HCT116 (cell line): ENCODE data around the gene DNAJC1. TPM values are rescaled to one million over a fixed set of nuclear protein-coding genes. Genes with fewer than 3 reads are reported as not detected.

Experiments
- ATAC-seq: fragments of 200-7000 bp; cut with Tn5 transposase; 2 replicates; pipeline ENCODE4 v1.9.1; 2020; ENCODE audit warnings: mild to moderate bottlenecking, moderate library complexity
- BruUV-seq: library from RNA; stranded (reverse); fragments of 400-500 nt; replicated peaks from 2 replicates; lab custom pipeline; 2021; lab: Mats Ljungman, UMichigan
- CTCF ChIA-PET: fragments of 300-600 bp; sonication (Branson Sonifier 250); formaldehyde crosslinking; loops from one replicate; lab custom pipeline; 2021; ENCODE audit warnings: antibody characterized with exemption; lab: Charles Lee
- POLR2A ChIA-PET: fragments of 300-600, 350-600 bp; sonication (Branson Sonifier 250); formaldehyde crosslinking; loops from one replicate; lab custom pipeline; 2021; ENCODE audit warnings: antibody characterized with exemption; lab: Charles Lee
- RAD21 ChIA-PET, 2 experiments: fragments of 300-600 bp; sonication (Branson Sonifier 250); formaldehyde crosslinking; loops; one replicate each; lab custom pipeline; 2023; ENCODE audit warnings: low total read pairs in 2 of 2; ENCODE audit not compliant: uncharacterized antibody in 2 of 2, unreplicated experiment in 2 of 2, low non-redundant PET in 1 of 2; lab: Charles Lee
- DNase-seq: peaks from one replicate; pipeline ENCODE4 v3.0.0-alpha.2; 2010; ENCODE audit warnings: low read depth, low spot score
- H2AFZ ChIP-seq: fragments of 200-600 bp; shearing (Covaris generic), sonication (generic); 2 replicates; pipeline ENCODE4 v1.6.1; 2017; ENCODE audit warnings: low read depth, mixed run types, mixed read lengths, antibody characterized with exemption, low read length; ENCODE audit not compliant: poor library complexity, severe bottlenecking
- H3K27ac ChIP-seq: 2 replicates; pipeline ENCODE4 v1.5.1; 2012; ENCODE audit warnings: low read depth, low read length
- H3K27me3 ChIP-seq: fragments of 200-600 bp; sonication (generic); 2 replicates; pipeline ENCODE4 v1.6.1; 2016; ENCODE audit warnings: mixed run types, low read length, mixed read lengths; ENCODE audit not compliant: insufficient read depth
- H3K36me3 ChIP-seq, 2 experiments: fragments of 200-500 bp in 1 of 2; fragments of 200-600 bp in 1 of 2; sonication (Bioruptor generic) in 1 of 2; sonication (generic) in 1 of 2; 2 replicates each; pipeline versions ENCODE4 v1.5.1 to v1.6.1; 2014 to 2016; ENCODE audit warnings: low read length in 2 of 2, inconsistent platforms in 1 of 2, mixed read lengths in 1 of 2, mixed run types in 1 of 2; ENCODE audit not compliant: insufficient read depth in 2 of 2, control insufficient read depth in 1 of 2
- H3K4me1 ChIP-seq, 2 experiments: fragments of 200-600 bp in 1 of 2; sonication (generic) in 1 of 2; 2 replicates each; pipeline versions ENCODE4 v1.5.1 to v1.6.1; 2012 to 2017; ENCODE audit warnings: low read length in 2 of 2, inconsistent platforms in 1 of 2, mild to moderate bottlenecking in 1 of 2, mixed read lengths in 1 of 2, mixed run types in 1 of 2, moderate library complexity in 1 of 2; ENCODE audit not compliant: insufficient read depth in 2 of 2, control insufficient read depth in 1 of 2
- H3K4me2 ChIP-seq: fragments of 200-600 bp; sonication (generic); 2 replicates; pipeline ENCODE4 v1.6.1; 2017; ENCODE audit warnings: mixed run types, low read length, mixed read lengths
- H3K4me3 ChIP-seq, 2 experiments: fragments of 200-600 bp in 1 of 2; sonication (generic) in 1 of 2; replicated peaks in 1 of 2; 2 replicates each; pipeline ENCODE4 v1.5.1; 2011 to 2016; ENCODE audit warnings: low read length in 2 of 2, control low read depth in 1 of 2, low read depth in 1 of 2, mild to moderate bottlenecking in 1 of 2, mixed read lengths in 1 of 2, mixed run types in 1 of 2
- H3K79me2 ChIP-seq: fragments of 200-600 bp; sonication (generic); 2 replicates; pipeline ENCODE4 v1.6.1; 2017; ENCODE audit warnings: mild to moderate bottlenecking, mixed run types, low read length, moderate library complexity, mixed read lengths; ENCODE audit not compliant: insufficient read depth
- H3K9ac ChIP-seq: fragments of 200-600 bp; sonication (generic); 2 replicates; pipeline ENCODE4 v1.6.1; 2016; ENCODE audit warnings: low read length, mixed read lengths
- H3K9me2 ChIP-seq: fragments of 200-600 bp; sonication (generic), shearing (Covaris generic); 2 replicates; pipeline ENCODE4 v1.6.1; 2017; ENCODE audit warnings: mixed run types, mild to moderate bottlenecking, moderate library complexity; ENCODE audit not compliant: insufficient read depth
- H3K9me3 ChIP-seq, 2 experiments: fragments of 200-500 bp in 1 of 2; fragments of 200-600 bp in 1 of 2; sonication (Bioruptor generic) in 1 of 2; sonication (generic) in 1 of 2; 2 replicates each; pipeline ENCODE4 v1.6.1; 2014 to 2017; ENCODE audit warnings: low read length in 2 of 2, mixed read lengths in 2 of 2, inconsistent platforms in 1 of 2, low read depth in 1 of 2, mild to moderate bottlenecking in 1 of 2, mixed run types in 1 of 2, moderate library complexity in 1 of 2; ENCODE audit not compliant: control insufficient read depth in 1 of 2, insufficient read depth in 1 of 2
- H4K20me1 ChIP-seq: fragments of 200-600 bp; sonication (generic), shearing (Covaris generic); 2 replicates; pipeline ENCODE4 v1.6.1; 2017; ENCODE audit warnings: mixed run types, mild to moderate bottlenecking, moderate library complexity; ENCODE audit not compliant: insufficient read depth
- ATF3 ChIP-seq: IDR thresholded peaks from 2 replicates; pipeline ENCODE4 v1.6.1; 2012
- CBX3 ChIP-seq: IDR thresholded peaks from 2 replicates; pipeline ENCODE4 v1.6.1; 2012; ENCODE audit warnings: low read depth
- CEBPB ChIP-seq: IDR thresholded peaks from 2 replicates; pipeline ENCODE4 v1.6.1; 2012; ENCODE audit warnings: low read depth
- EGR1 ChIP-seq: IDR thresholded peaks from 2 replicates; pipeline ENCODE4 v1.6.1; 2012; ENCODE audit warnings: low read depth
- ELF1 ChIP-seq: IDR thresholded peaks from 2 replicates; pipeline ENCODE4 v1.6.1; 2012; ENCODE audit warnings: low read depth, borderline replicate concordance
- EZH2phosphoT487 ChIP-seq: fragments of 200-600 bp; IDR thresholded peaks from 2 replicates; pipeline ENCODE4 v1.6.1; 2018; ENCODE audit warnings: antibody characterized with exemption, borderline replicate concordance
- POLR2AphosphoS5 ChIP-seq: IDR thresholded peaks from 2 replicates; pipeline ENCODE4 v1.6.1; 2011; ENCODE audit warnings: mild to moderate bottlenecking, low read depth, low read length, moderate library complexity
- SP1 ChIP-seq: IDR thresholded peaks from 2 replicates; pipeline ENCODE4 v1.6.1; 2012; ENCODE audit warnings: low read depth
- SRF ChIP-seq: IDR thresholded peaks from 2 replicates; pipeline ENCODE4 v1.6.1; 2012; ENCODE audit warnings: low read depth
- YY1 ChIP-seq: IDR thresholded peaks from 2 replicates; pipeline ENCODE4 v1.6.1; 2011; ENCODE audit warnings: low read length, low read depth, moderate library complexity, mild to moderate bottlenecking; ENCODE audit not compliant: insufficient replicate concordance; ENCODE audit errors: extremely low read depth
- ZBTB33 ChIP-seq: IDR thresholded peaks from 2 replicates; pipeline ENCODE4 v1.6.1; 2011; ENCODE audit warnings: mild to moderate bottlenecking, low read length, moderate library complexity; ENCODE audit not compliant: insufficient replicate concordance; ENCODE audit errors: extremely low read depth
- ZNF274 ChIP-seq: fragments of 200-500 bp; sonication (Bioruptor generic); IDR thresholded peaks from 2 replicates; pipeline ENCODE4 v1.6.1; 2014; ENCODE audit warnings: mild to moderate bottlenecking, low read depth, low read length, inconsistent platforms
- intact Hi-C: fragments of 100-400 bp; cut with micrococcal nuclease; formaldehyde crosslinking; loops from 2 replicates; pipeline ENCODE4 v1.10.0; 2022
- total RNA-seq: library from RNA; stranded (reverse); gene quantifications from one replicate; pipeline ENCODE4 v1.2.1, GENCODE V29; 2021; ENCODE audit not compliant: unreplicated experiment

DNAJC1 gene
- total RNA-seq, 1 experiment from 2014 or later = 17.9 TPM

GRCh38 chr10:21749788-21750187, 253.7 kb downstream of the DNAJC1 start:
- POLR2A ChIA-PET = no interaction called here
- H2AFZ ChIP-seq = no peak overlapping the region
- TF ChIP-seq SP1 (no peak), POLR2AphosphoS5 (no peak), ELF1 (no peak), EGR1 (no peak), CBX3 (no peak)
- TF ChIP-seq, all 23 proteins: peak for 0
- 0 out of 2 replicates have a peak overlapping the region, but pooled peaks have one; percentile 74 for H3K4me2 ChIP-seq
- no peaks in the 10 kb centered on the region for H3K27me3 ChIP-seq
- intact Hi-C loops = no loop called here
- H3K27ac ChIP-seq = no peak overlapping the region
- no peaks in the 10 kb centered on the region for H3K9me2 ChIP-seq
- RAD21 ChIA-PET = no interaction called here
- no peaks in the 10 kb centered on the region for H3K79me2 ChIP-seq
- ATAC-seq = no peak
- no peak overlapping the region for H3K9ac ChIP-seq
- no peaks in the 10 kb centered on the region for H3K9me3 ChIP-seq
- CTCF ChIA-PET = no interaction called here
- H4K20me1 ChIP-seq = no peaks in the 10 kb centered on the region
- no peak for DNase-seq
- BruUV-seq = no TSS peak
- peaks cover 0 to 2% of the 10 kb centered on the region in 2 experiments; a peak in 1 of 4 replicates for H3K36me3 ChIP-seq
- H3K4me1 ChIP-seq = peaks cover 30 to 46% of the 10 kb centered on the region in 2 experiments
- no peak overlapping the region for H3K4me3 ChIP-seq

GRCh38 chr10:21747809-21748208, 255.7 kb downstream of the DNAJC1 start:
- Histone ChIP-seq H3K27ac (no peak overlapping the region), H2AFZ (no peak overlapping the region), H3K9ac (no peak overlapping the region), H4K20me1 (no peaks in the 10 kb centered on the region), H3K4me1 (peaks cover 30 to 42% of the 10 kb centered on the region in 2 experiments), H3K4me2 (no peak overlapping the region), H3K36me3 (peaks cover 0 to 3% of the 10 kb centered on the region in 2 experiments; a peak in 1 of 4 replicates), H3K9me2 (no peaks in the 10 kb centered on the region), H3K9me3 (no peaks in the 10 kb centered on the region), H3K4me3 (no peak overlapping the region), H3K79me2 (no peaks in the 10 kb centered on the region), H3K27me3 (no peaks in the 10 kb centered on the region)
- ChIA-PET CTCF (no interaction called here), RAD21 (no interaction called here), POLR2A (no interaction called here)
- intact Hi-C loops = no loop called here
- BruUV-seq = no TSS peak
- no peak for TF ChIP-seq CBX3
- no peak for TF ChIP-seq EZH2phosphoT487
- no peak for TF ChIP-seq ZBTB33
- no peak for TF ChIP-seq SP1
- TF ChIP-seq YY1 = no peak
- TF ChIP-seq ZNF274 = no peak
- no peak for TF ChIP-seq CEBPB
- TF ChIP-seq EGR1 = no peak
- no peak for TF ChIP-seq SRF
- TF ChIP-seq POLR2AphosphoS5 = no peak
- no peak for TF ChIP-seq ATF3
- ATAC-seq = no peak
- no peak for DNase-seq
